ENCODE measurements around the gene ZNF467.

The ZNF467 gene

DNA sequence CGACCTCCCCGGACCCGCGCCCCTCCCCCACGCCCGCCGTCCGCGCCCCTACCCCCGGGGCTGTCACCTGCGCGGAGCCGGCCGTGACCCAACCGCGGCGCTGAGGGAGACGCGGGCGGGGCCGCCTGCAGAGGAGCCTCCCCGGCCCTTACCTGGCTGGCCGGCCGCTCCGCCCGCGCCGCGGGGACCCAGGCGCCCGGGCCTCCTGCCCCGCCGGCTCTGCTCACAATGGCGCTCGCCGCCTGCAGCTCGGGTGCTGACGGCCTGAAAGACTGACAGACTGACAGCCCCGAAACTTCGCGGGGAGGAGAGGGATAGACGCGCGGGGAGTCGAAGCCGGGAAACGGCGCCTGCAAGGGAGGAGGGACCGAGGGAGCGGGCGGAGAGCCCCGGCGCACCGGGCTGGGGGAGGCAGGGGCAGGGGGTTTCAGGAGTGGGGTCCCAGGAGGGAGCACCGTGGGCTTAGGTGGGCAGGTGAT lies 393 bp downstream of the ZNF467 start:
- CTCF ChIA-PET: interaction anchor here (1.6 to 5.2 kb wide), 2 partner anchors 16 to 33 kb away, joined by 3 to 31 read pairs; no protein-coding TSS in a partner anchor
- POLR2A ChIA-PET: no interaction called here

GRCh38 chr7:149772241-149772955 lies 990 bp downstream of the ZNF467 start:
- Histone ChIP-seq H3K27ac (ENCODE audit: insufficient read depth in 1 of 2, low read depth in 1 of 2, low read length in 2 of 2, poor library complexity in 1 of 2, severe bottlenecking in 2 of 2) (peak overlapping the region in 1 of 2 experiments; percentile 73), H3K36me3 (ENCODE audit: control insufficient read depth in 4 of 4, insufficient read depth in 4 of 4, low read length in 3 of 4) (peaks cover 0 to 29% (median 11%) of the 10 kb centered on the region in 4 experiments), H3K9me3 (ENCODE audit: control extremely low read depth in 1 of 5, control insufficient read depth in 4 of 5, insufficient read depth in 2 of 5, low read depth in 1 of 5, low read length in 4 of 5) (no peaks in the 10 kb centered on the region), H3K4me3 (ENCODE audit: control insufficient read depth in 1 of 7, extremely low read depth in 1 of 7, insufficient read depth in 4 of 7, low read depth in 2 of 7, low read length in 6 of 7) (peak overlapping the region; percentile 37 to 88 (median 59)), H3K27me3 (replicated peaks in 2 of 5; ENCODE audit: control insufficient read depth in 4 of 5, insufficient read depth in 5 of 5, low read length in 4 of 5) (no peaks in the 10 kb centered on the region), H3K4me1 (ENCODE audit: control extremely low read depth in 1 of 4, control insufficient read depth in 4 of 4, insufficient read depth in 4 of 4, low read length in 3 of 4) (peaks cover 4 to 53% (median 48%) of the 10 kb centered on the region in 4 experiments)
- POLR2A ChIA-PET: no interaction called here
- whole genome bisulfite sequencing (ENCODE audit: insufficient coverage): 0% methylated on average over 30 of the region's 47 CpGs
- peak in 2 of 3 donors; percentile 24 to 46 for DNase-seq
- CTCF ChIA-PET: interaction anchor here (1.1 to 5.2 kb wide), 4 partner anchors 17 to 32 kb away, joined by 3 to 31 read pairs (median 4); no protein-coding TSS in a partner anchor

More for the DNA sequence above, 393 bp downstream of the ZNF467 start:
- Histone ChIP-seq H3K27ac (ENCODE audit: insufficient read depth in 1 of 2, low read depth in 1 of 2, low read length in 2 of 2, poor library complexity in 1 of 2, severe bottlenecking in 2 of 2) (no peak overlapping the region), H3K27me3 (replicated peaks in 2 of 5; ENCODE audit: control insufficient read depth in 4 of 5, insufficient read depth in 5 of 5, low read length in 4 of 5) (no peaks in the 10 kb centered on the region), H3K9me3 (ENCODE audit: control extremely low read depth in 1 of 5, control insufficient read depth in 4 of 5, insufficient read depth in 2 of 5, low read depth in 1 of 5, low read length in 4 of 5) (no peaks in the 10 kb centered on the region), H3K4me3 (ENCODE audit: control insufficient read depth in 1 of 7, extremely low read depth in 1 of 7, insufficient read depth in 4 of 7, low read depth in 2 of 7, low read length in 6 of 7) (peak overlapping the region; percentile 33 to 77 (median 68)), H3K4me1 (ENCODE audit: control extremely low read depth in 1 of 4, control insufficient read depth in 4 of 4, insufficient read depth in 4 of 4, low read length in 3 of 4) (peaks cover 4 to 54% (median 50%) of the 10 kb centered on the region in 4 experiments), H3K36me3 (ENCODE audit: control insufficient read depth in 4 of 4, insufficient read depth in 4 of 4, low read length in 3 of 4) (peaks cover 0 to 25% (median 11%) of the 10 kb centered on the region in 4 experiments)
- 0% methylated on average over 30 of the region's 55 CpGs for WGBS (ENCODE audit: insufficient coverage)
- peak in 2 of 3 donors; percentile 39 to 60 for DNase-seq

DNA sequence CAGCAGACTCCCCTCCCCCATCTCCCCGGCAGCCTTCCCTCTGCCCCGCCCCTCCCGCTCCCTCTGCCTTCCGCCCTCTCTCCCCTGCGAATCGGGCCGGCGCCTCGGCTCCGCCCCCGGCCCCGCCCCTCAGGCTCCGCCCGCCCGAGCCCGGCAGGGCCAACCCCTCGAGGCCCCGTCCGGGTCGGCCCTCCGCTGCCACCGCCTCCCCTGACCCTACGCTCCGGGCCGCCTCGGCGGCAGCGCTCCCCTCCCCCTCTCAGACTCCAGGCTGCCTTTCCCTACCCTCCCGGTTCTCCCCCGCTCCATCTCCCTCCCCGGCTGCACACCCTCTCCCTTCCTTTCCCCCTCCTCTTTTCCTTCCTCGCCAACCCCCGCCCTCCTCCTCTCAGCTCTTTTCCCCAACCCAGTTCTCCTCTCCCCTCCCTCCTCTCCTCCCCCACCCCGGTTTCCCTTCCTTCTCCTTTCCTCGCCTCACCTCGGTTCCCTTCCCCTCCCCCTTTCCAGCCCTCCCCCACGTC lies 1.6 kb downstream of the ZNF467 start:
- Histone ChIP-seq H3K9me3 (ENCODE audit: control extremely low read depth in 1 of 5, control insufficient read depth in 4 of 5, insufficient read depth in 2 of 5, low read depth in 1 of 5, low read length in 4 of 5) (no peaks in the 10 kb centered on the region), H3K4me1 (ENCODE audit: control extremely low read depth in 1 of 4, control insufficient read depth in 4 of 4, insufficient read depth in 4 of 4, low read length in 3 of 4) (peaks cover 4 to 46% (median 41%) of the 10 kb centered on the region in 4 experiments), H3K36me3 (ENCODE audit: control insufficient read depth in 4 of 4, insufficient read depth in 4 of 4, low read length in 3 of 4) (peaks cover 0 to 35% (median 13%) of the 10 kb centered on the region in 4 experiments), H3K27ac (ENCODE audit: insufficient read depth in 1 of 2, low read depth in 1 of 2, low read length in 2 of 2, poor library complexity in 1 of 2, severe bottlenecking in 2 of 2) (no peak overlapping the region), H3K27me3 (replicated peaks in 2 of 5; ENCODE audit: control insufficient read depth in 4 of 5, insufficient read depth in 5 of 5, low read length in 4 of 5) (no peaks in the 10 kb centered on the region), H3K4me3 (ENCODE audit: control insufficient read depth in 1 of 7, extremely low read depth in 1 of 7, insufficient read depth in 4 of 7, low read depth in 2 of 7, low read length in 6 of 7) (peak overlapping the region; percentile 42 to 88 (median 69))
- 1% methylated on average over 18 of the region's 37 CpGs for WGBS (ENCODE audit: insufficient coverage)
- CTCF ChIA-PET: interaction anchor here (0.9 to 1.7 kb wide), 5 partner anchors 16 to 32 kb away, joined by 3 to 4 read pairs (median 4); no protein-coding TSS in a partner anchor
- POLR2A ChIA-PET: no interaction called here
- DNase-seq: peak; percentile 80 to 84 (median 82)

GRCh38 chr7:149770728-149771636 lies 2.4 kb downstream of the ZNF467 start:
- 60% methylated on average over 9 of the region's 16 CpGs for WGBS (ENCODE audit: insufficient coverage)
- no peaks in the 10 kb centered on the region for H3K9me3 ChIP-seq (ENCODE audit: control extremely low read depth in 1 of 5, control insufficient read depth in 4 of 5, insufficient read depth in 2 of 5, low read depth in 1 of 5, low read length in 4 of 5)
- no peak for DNase-seq
- CTCF ChIA-PET: interaction anchor here (0.7 to 2.2 kb wide), 6 partner anchors 16 to 29 kb away, joined by 3 to 5 read pairs (median 4); no protein-coding TSS in a partner anchor
- H3K4me3 ChIP-seq (ENCODE audit: control insufficient read depth in 1 of 7, extremely low read depth in 1 of 7, insufficient read depth in 4 of 7, low read depth in 2 of 7, low read length in 6 of 7): peak overlapping the region in 6 of 7 experiments; percentile 46 to 88 (median 64)
- peaks cover 0 to 41% (median 15%) of the 10 kb centered on the region in 4 experiments for H3K36me3 ChIP-seq (ENCODE audit: control insufficient read depth in 4 of 4, insufficient read depth in 4 of 4, low read length in 3 of 4)
- H3K27me3 ChIP-seq (replicated peaks in 2 of 5; ENCODE audit: control insufficient read depth in 4 of 5, insufficient read depth in 5 of 5, low read length in 4 of 5): no peaks in the 10 kb centered on the region
- no peak overlapping the region for H3K27ac ChIP-seq (ENCODE audit: insufficient read depth in 1 of 2, low read depth in 1 of 2, low read length in 2 of 2, poor library complexity in 1 of 2, severe bottlenecking in 2 of 2)
- peaks cover 4 to 39% (median 33%) of the 10 kb centered on the region in 4 experiments for H3K4me1 ChIP-seq (ENCODE audit: control extremely low read depth in 1 of 4, control insufficient read depth in 4 of 4, insufficient read depth in 4 of 4, low read length in 3 of 4)
- POLR2A ChIA-PET: interaction anchor here (0.6 kb wide), 1 partner anchor 974 kb away, joined by 3 read pairs; no protein-coding TSS in a partner anchor

DNA sequence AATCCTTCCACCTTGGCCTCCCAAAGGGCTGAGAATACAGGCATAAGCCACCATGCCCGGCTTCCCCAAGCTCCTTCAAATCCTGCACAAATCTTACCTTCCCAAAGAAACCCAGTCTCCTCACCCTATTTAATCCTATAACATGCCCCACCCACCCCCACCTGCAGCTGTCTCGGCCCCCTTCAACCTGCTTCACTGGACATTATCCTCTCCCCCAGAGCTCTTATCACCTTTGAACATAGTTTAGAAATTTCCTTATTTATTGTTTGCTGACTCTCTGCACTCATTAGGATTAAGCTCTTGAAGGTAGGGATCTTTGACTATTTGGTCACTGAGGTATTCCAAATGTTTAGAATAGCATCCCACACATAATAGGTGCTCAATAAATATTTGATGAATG lies 3.5 kb downstream of the ZNF467 start:
- CTCF ChIA-PET: interaction anchor here (0.6 to 2.2 kb wide), 3 partner anchors 22 to 575 kb away, joined by 3 to 5 read pairs (median 4); no protein-coding TSS in a partner anchor
- DNase-seq: no peak
- no CpG with 5 or more reads among the region's 2 CpGs for WGBS (ENCODE audit: insufficient coverage)
- Histone ChIP-seq H3K27me3 (replicated peaks in 2 of 5; ENCODE audit: control insufficient read depth in 4 of 5, insufficient read depth in 5 of 5, low read length in 4 of 5) (no peaks in the 10 kb centered on the region), H3K9me3 (ENCODE audit: control extremely low read depth in 1 of 5, control insufficient read depth in 4 of 5, insufficient read depth in 2 of 5, low read depth in 1 of 5, low read length in 4 of 5) (no peaks in the 10 kb centered on the region), H3K4me1 (ENCODE audit: control extremely low read depth in 1 of 4, control insufficient read depth in 4 of 4, insufficient read depth in 4 of 4, low read length in 3 of 4) (peaks cover 4 to 28% (median 23%) of the 10 kb centered on the region in 4 experiments), H3K27ac (ENCODE audit: insufficient read depth in 1 of 2, low read depth in 1 of 2, low read length in 2 of 2, poor library complexity in 1 of 2, severe bottlenecking in 2 of 2) (no peak overlapping the region), H3K4me3 (ENCODE audit: control insufficient read depth in 1 of 7, extremely low read depth in 1 of 7, insufficient read depth in 4 of 7, low read depth in 2 of 7, low read length in 6 of 7) (no peak overlapping the region), H3K36me3 (ENCODE audit: control insufficient read depth in 4 of 4, insufficient read depth in 4 of 4, low read length in 3 of 4) (peaks cover 0 to 52% (median 21%) of the 10 kb centered on the region in 4 experiments)
- POLR2A ChIA-PET: no interaction called here

DNA sequence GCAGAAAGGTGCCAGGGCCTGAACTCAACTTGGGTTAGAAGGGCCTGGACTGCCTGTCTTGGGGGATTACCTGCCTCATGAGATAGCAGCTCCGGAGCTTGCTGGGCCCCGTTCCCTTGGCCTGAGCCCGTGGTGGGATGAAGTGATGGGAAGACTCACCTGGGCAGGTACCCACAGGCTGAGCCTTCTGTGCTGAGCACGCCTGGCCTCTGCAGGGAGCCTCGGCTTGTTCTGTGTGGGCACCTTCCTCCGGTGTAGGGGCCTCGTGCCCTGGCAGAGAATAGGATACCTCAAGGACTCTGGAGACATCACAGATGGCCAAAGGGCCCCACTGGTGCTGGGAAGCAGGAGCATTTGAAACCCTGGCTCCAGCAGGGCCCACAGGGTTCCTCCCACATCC lies 4.5 kb downstream of the ZNF467 start:
- no peaks in the 10 kb centered on the region for H3K9me3 ChIP-seq (ENCODE audit: control extremely low read depth in 1 of 5, control insufficient read depth in 4 of 5, insufficient read depth in 2 of 5, low read depth in 1 of 5, low read length in 4 of 5)
- no peak for DNase-seq
- no peak overlapping the region for H3K27ac ChIP-seq (ENCODE audit: insufficient read depth in 1 of 2, low read depth in 1 of 2, low read length in 2 of 2, poor library complexity in 1 of 2, severe bottlenecking in 2 of 2)
- peaks cover 0 to 58% (median 24%) of the 10 kb centered on the region in 4 experiments for H3K36me3 ChIP-seq (ENCODE audit: control insufficient read depth in 4 of 4, insufficient read depth in 4 of 4, low read length in 3 of 4)
- no peaks in the 10 kb centered on the region for H3K27me3 ChIP-seq (replicated peaks in 2 of 5; ENCODE audit: control insufficient read depth in 4 of 5, insufficient read depth in 5 of 5, low read length in 4 of 5)
- CTCF ChIA-PET: no interaction called here
- 97% methylated on average over 5 of the region's 7 CpGs for WGBS (ENCODE audit: insufficient coverage)
- no peak overlapping the region for H3K4me3 ChIP-seq (ENCODE audit: control insufficient read depth in 1 of 7, extremely low read depth in 1 of 7, insufficient read depth in 4 of 7, low read depth in 2 of 7, low read length in 6 of 7)
- POLR2A ChIA-PET: no interaction called here
- H3K4me1 ChIP-seq (ENCODE audit: control extremely low read depth in 1 of 4, control insufficient read depth in 4 of 4, insufficient read depth in 4 of 4, low read length in 3 of 4): peaks cover 4 to 18% (median 15%) of the 10 kb centered on the region in 4 experiments

Data from common myeloid progenitor, CD34-positive (primary cell).